A549 (cell line): ENCODE data around the gene LCE2B. TPM values are rescaled to one million over a fixed set of nuclear protein-coding genes. Genes with fewer than 3 reads are reported as not detected.
"Not testable (repeated sequence)": the region's sequence is repeated elsewhere in the genome, so short reads cannot be mapped to it uniquely, and the experiment has no call there.

Source experiments
- ATAC-seq, 2 experiments: fragments of 200-7000 bp in 1 of 2; fragments of >200 bp in 1 of 2; cut with Nextera tagmentation in 1 of 2; cut with Tn5 transposase in 1 of 2; 3 replicates each; pipeline versions ENCODE4 v1.8.0 to v1.9.1; 2018 to 2020; ENCODE audit warnings: mild to moderate bottlenecking in 1 of 2, moderate library complexity in 1 of 2
- CTCF ChIA-PET: fragments of 300-600 bp; sonication (Branson Sonifier 250); formaldehyde crosslinking; extraction: SDS; loops from one replicate; lab custom pipeline; 2021; ENCODE audit warnings: antibody characterized with exemption, inconsistent platforms; lab: Yijun Ruan, JAX
- POLR2A ChIA-PET: fragments of 350-600 bp; formaldehyde crosslinking; extraction: SDS; loops from one replicate; lab custom pipeline; 2021; ENCODE audit warnings: antibody characterized with exemption, inconsistent platforms; lab: Yijun Ruan, JAX
- DNase-seq, 2 experiments: peaks; one replicate each; pipeline versions ENCODE4 v3.0.0 to v3.0.0-alpha.2; 2011 to 2016; ENCODE audit warnings: low read depth in 1 of 2, low spot score in 1 of 2
- FAIRE-seq: peaks from 2 replicates; lab custom pipeline; 2011; peaks lifted over from hg19 to GRCh38; lab: Jason Lieb, UNC
- H3K27ac ChIP-seq, 2 experiments: fragments of >200 bp; sonication (Bioruptor Twin); formaldehyde crosslinking; 3 replicates each; pipeline ENCODE4 v1.5.1; 2016 to 2017
- H3K4me1 ChIP-seq: fragments of >200 bp; sonication (Bioruptor Twin); formaldehyde crosslinking; 3 replicates; pipeline ENCODE4 v1.6.1; 2016
- H3K4me2 ChIP-seq: fragments of >200 bp; sonication (Bioruptor Twin); formaldehyde crosslinking; 3 replicates; pipeline ENCODE4 v1.6.1; 2016
- H3K4me3 ChIP-seq: fragments of >200 bp; sonication (Bioruptor Twin); formaldehyde crosslinking; 3 replicates; pipeline ENCODE4 v1.5.1; 2016
- H3K9me3 ChIP-seq: fragments of >200 bp; sonication (Bioruptor Twin); formaldehyde crosslinking; 3 replicates; pipeline ENCODE4 v1.6.1; 2016
- ATOH8 ChIP-seq: fragments of 250-450 bp; sonication (Bioruptor Pico); IDR thresholded peaks from 2 replicates; pipeline ENCODE4 v1.5.0; 2020; ENCODE audit warnings: low read depth, mild to moderate bottlenecking, moderate library complexity
- BHLHE40 ChIP-seq: IDR thresholded peaks from 2 replicates; pipeline ENCODE4 v1.6.1; 2012; ENCODE audit warnings: low read depth, low read length, inconsistent platforms
- CBX2 ChIP-seq: fragments of 200-600 bp; sonication (generic); IDR thresholded peaks from 2 replicates; pipeline ENCODE4 v1.6.1; 2016; ENCODE audit warnings: low read depth, mild to moderate bottlenecking, borderline replicate concordance
- EHF ChIP-seq: fragments of 250-450 bp; sonication (Bioruptor Pico); IDR thresholded peaks from 2 replicates; pipeline ENCODE4 v1.5.0; 2020; ENCODE audit warnings: mild to moderate bottlenecking
- FOSB ChIP-seq: fragments of 250-450 bp; sonication (Bioruptor Pico); IDR thresholded peaks from 2 replicates; pipeline ENCODE4 v1.5.0; 2020; ENCODE audit warnings: mild to moderate bottlenecking, moderate library complexity
- HOXB13 ChIP-seq: fragments of 250-450 bp; sonication (Bioruptor Pico); IDR thresholded peaks from 2 replicates; pipeline ENCODE4 v1.5.0; 2020; ENCODE audit warnings: low read depth, mild to moderate bottlenecking, moderate library complexity
- HOXB5 ChIP-seq: fragments of 250-450 bp; sonication (Bioruptor Pico); IDR thresholded peaks from 2 replicates; pipeline ENCODE4 v1.5.0; 2020; ENCODE audit warnings: mild to moderate bottlenecking, moderate library complexity
- JUN ChIP-seq, 2 experiments: fragments of >200 bp; sonication (Bioruptor Twin); formaldehyde crosslinking; IDR thresholded peaks; 2 replicates in 1 of 2; 3 replicates in 1 of 2; pipeline ENCODE4 v1.6.1; 2016 to 2017
- KDM5A ChIP-seq: fragments of 200-600 bp; sonication (generic); IDR thresholded peaks from 2 replicates; pipeline ENCODE4 v1.6.1; 2016; ENCODE audit warnings: antibody characterized with exemption, mild to moderate bottlenecking
- MAFK ChIP-seq: fragments of 450-650 bp; IDR thresholded peaks from 2 replicates; pipeline ENCODE4 v1.6.1; 2014; ENCODE audit not compliant: partially characterized antibody
- NPAS2 ChIP-seq: fragments of 250-450 bp; sonication (Bioruptor Pico); IDR thresholded peaks from 2 replicates; pipeline ENCODE4 v1.8.0; 2022; ENCODE audit warnings: mild to moderate bottlenecking, moderate library complexity, borderline replicate concordance
- NR3C1 ChIP-seq: fragments of >200 bp; sonication (Bioruptor Twin); formaldehyde crosslinking; IDR thresholded peaks from 3 replicates; pipeline ENCODE4 v1.6.1; 2017
- PBX3 ChIP-seq: IDR thresholded peaks from 2 replicates; pipeline ENCODE4 v1.6.1; 2012
- POLR2A ChIP-seq: IDR thresholded peaks from 2 replicates; pipeline ENCODE4 v1.6.1; 2012; ENCODE audit warnings: mild to moderate bottlenecking, low read length
- RAD21 ChIP-seq, 2 experiments: fragments of >200 bp in 1 of 2; sonication (Bioruptor Twin) in 1 of 2; formaldehyde crosslinking in 1 of 2; IDR thresholded peaks in 1 of 2; conservative IDR thresholded peaks in 1 of 2; 2 replicates in 1 of 2; 3 replicates in 1 of 2; pipeline ENCODE4 v1.6.1; 2012 to 2018; ENCODE audit warnings: inconsistent platforms in 1 of 2
- USF2 ChIP-seq: fragments of 450-650 bp; IDR thresholded peaks from 2 replicates; pipeline ENCODE4 v1.6.1; 2014; ENCODE audit warnings: antibody characterized with exemption
- WGBS: methylation state at CpG from one replicate; pipeline ENCODE4 v1.1.6; 2017; ENCODE audit errors: missing lambda C conversion rate; 5-methylcytosine and 5-hydroxymethylcytosine counted together
- polyA plus RNA-seq, 4 experiments: library from polyadenylated mRNA; depleted of rRNA in 3 of 4; stranded (reverse); fragments of >200 nt; fragmentation: RNase III in 1 of 4; extraction: RNeasy Plus Mini Kit Qiagen cat#74134 plus additional on column Dnase treatment in 1 of 4; gene quantifications; 2 replicates in 3 of 4; 3 replicates in 1 of 4; pipeline ENCODE4 v1.2.3, GENCODE V29; 2011 to 2017

The LCE2B gene
- polyA plus RNA-seq, 2 of the 4 experiments (the other 2 are of a cell fraction): not detected

DNA sequence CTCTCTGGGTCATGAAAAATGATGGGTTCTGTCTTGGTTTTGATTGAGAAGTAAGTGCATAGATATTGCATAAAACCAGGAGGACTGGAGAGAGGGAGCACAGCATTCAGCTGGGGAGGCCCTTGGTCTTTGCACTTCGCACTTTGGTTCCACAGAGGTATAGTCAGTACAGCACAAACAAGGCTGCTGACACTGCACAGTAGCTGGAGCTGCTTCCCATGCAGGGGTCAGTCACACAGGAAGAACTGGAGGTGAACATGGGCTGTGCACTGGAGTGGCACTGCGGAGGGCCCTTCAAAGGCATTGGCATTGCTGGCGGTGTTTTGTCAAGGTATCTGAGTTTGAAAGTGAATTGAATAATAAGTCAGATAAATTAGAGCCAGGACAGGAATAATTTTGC is 27.3 kb upstream of the LCE2B start:
- no peak overlapping the region for H3K4me3 ChIP-seq
- no peak overlapping the region for H3K4me2 ChIP-seq
- no peak overlapping the region for H3K27ac ChIP-seq
- DNase-seq (no peak), FAIRE-seq (no peak), ATAC-seq (no peak)
- ChIA-PET CTCF (interaction anchor here (1.5 kb wide), 1 partner anchor 267 kb away, joined by 6 read pairs; no protein-coding TSS in a partner anchor), POLR2A (no interaction called here)
- no peak for TF ChIP-seq KDM5A
- 38% methylated on average over 3 of the region's 3 CpGs for WGBS
- H3K4me1 ChIP-seq: no peaks in the 10 kb centered on the region
- no peaks in the 10 kb centered on the region for H3K9me3 ChIP-seq

GRCh38 chr1:152663098-152663497 is 22.8 kb upstream of the LCE2B start, which contains the start of gene LCE2D:
LCE2D (plus strand) TSS chr1:152663380; CDS start chr1:152664106, 726 bp downstream.
- Histone ChIP-seq H3K27ac (no peak within 1 kb of the TSS), H3K9me3 (no peaks in the 10 kb centered on the region), H3K4me3 (no peak within 1 kb of the TSS), H3K4me1 (no peaks in the 10 kb centered on the region), H3K4me2 (no peak within 1 kb of the TSS)
- ATAC-seq (no peak), FAIRE-seq (no peak), DNase-seq (no peak)
- ChIA-PET CTCF (interaction anchor here (1.4 to 4.0 kb wide), 3 partner anchors 9 to 208 kb away, joined by 3 to 37 read pairs (median 4); no protein-coding TSS in a partner anchor), POLR2A (no interaction called here)
- TF ChIP-seq RAD21 (conservative IDR thresholded peaks at IDR 0.05 in 1 of 2, IDR thresholded peaks at IDR 0.05 in 1 of 2) (no peak), USF2 (no peak), BHLHE40 (no peak), JUN (IDR thresholded peaks at IDR 0.05) (no peak), FOSB (CRISPR knock-in tag) (no peak), NR3C1 (no peak), POLR2A (no peak), MAFK (no peak), ATOH8 (CRISPR knock-in tag) (no peak), EHF (CRISPR knock-in tag) (no peak), HOXB5 (CRISPR knock-in tag) (no peak), NPAS2 (CRISPR knock-in tag) (no peak), KDM5A (no peak)
- WGBS: 0% methylated on average over 3 of the region's 3 CpGs

- H3K9me3 ChIP-seq, FAIRE-seq, H3K4me1 ChIP-seq, DNase-seq, POLR2A ChIA-PET, ATAC-seq, H3K4me3 ChIP-seq, H3K27ac ChIP-seq, H3K4me2 ChIP-seq: not testable (repeated sequence)
- 10% methylated on average over 1 of the region's 1 CpG for WGBS
- CTCF ChIA-PET: interaction anchor here (0.6 to 2.1 kb wide), 2 partner anchors 10 to 12 kb away, joined by 5 to 6 read pairs; no protein-coding TSS in a partner anchor
Measured at GRCh38 chr1:152666171-152666570, 19.8 kb upstream of the LCE2B start.

- Histone ChIP-seq H3K27ac (no peak overlapping the region), H3K9me3 (no peaks in the 10 kb centered on the region), H3K4me3 (no peak overlapping the region), H3K4me2 (no peak overlapping the region), H3K4me1 (no peaks in the 10 kb centered on the region)
- TF ChIP-seq HOXB13 (CRISPR knock-in tag) (no peak), PBX3 (no peak), CBX2 (no peak)
- ATAC-seq (no peak), DNase-seq (no peak), FAIRE-seq (no peak)
- POLR2A ChIA-PET: no interaction called here
- 53% methylated on average over 5 of the region's 5 CpGs for WGBS
- CTCF ChIA-PET: interaction anchor here (0.9 kb wide), 1 partner anchor 13 kb away, joined by 6 read pairs; no protein-coding TSS in a partner anchor
Measured at GRCh38 chr1:152667648-152668047, 18.3 kb upstream of the LCE2B start.
